ENCODE results near the gene AHSG.
"Not testable (repeated sequence)": the region's sequence is repeated elsewhere in the genome, so short reads cannot be mapped to it uniquely, and the experiment has no call there.

AHSG gene

GRCh38 chr3:186625600-186626042 lies 12.8 kb downstream of the AHSG start:
- POLR2A ChIA-PET, result no interaction called here
- CTCF ChIA-PET, result no interaction called here
- TF ChIP-seq BHLHE40 (IDR thresholded peaks at IDR 0.05; ENCODE audit: borderline replicate concordance), result no peak
- no peak for TF ChIP-seq L3MBTL2 (conservative IDR thresholded peaks at IDR 0.05)
- no peak for DNase-seq (ENCODE audit: extremely low spot score)

GRCh38 chr3:186626254-186626847 lies 13.5 kb downstream of the AHSG start:
- no peak for DNase-seq (ENCODE audit: extremely low spot score)
- CTCF ChIA-PET, result no interaction called here
- POLR2A ChIA-PET, result no interaction called here
- no peak for TF ChIP-seq FOXM1 (IDR thresholded peaks at IDR 0.05; ENCODE audit: borderline replicate concordance)
- TF ChIP-seq PKNOX1 (IDR thresholded peaks at IDR 0.05), result no peak
- TF ChIP-seq SP1 (IDR thresholded peaks at IDR 0.05), result no peak
- TF ChIP-seq BHLHE40 (IDR thresholded peaks at IDR 0.05; ENCODE audit: borderline replicate concordance), result no peak
- TF ChIP-seq TARDBP (IDR thresholded peaks at IDR 0.05), result no peak
- no peak for TF ChIP-seq L3MBTL2 (conservative IDR thresholded peaks at IDR 0.05)
- no peak for TF ChIP-seq CTBP1 (IDR thresholded peaks at IDR 0.05; ENCODE audit: borderline replicate concordance)
- TF ChIP-seq LEF1 (IDR thresholded peaks at IDR 0.05; ENCODE audit: borderline replicate concordance), result no peak
- no peak for TF ChIP-seq SUZ12 (IDR thresholded peaks at IDR 0.05)

- ChIA-PET CTCF (no interaction called here), POLR2A (no interaction called here)
- no peak for DNase-seq (ENCODE audit: extremely low spot score)
- TF ChIP-seq SUZ12 (IDR thresholded peaks at IDR 0.05) (no peak), SP1 (IDR thresholded peaks at IDR 0.05) (no peak), CTBP1 (IDR thresholded peaks at IDR 0.05; ENCODE audit: borderline replicate concordance) (no peak), FOXK2 (IDR thresholded peaks at IDR 0.05) (no peak), L3MBTL2 (conservative IDR thresholded peaks at IDR 0.05) (no peak), BHLHE40 (IDR thresholded peaks at IDR 0.05; ENCODE audit: borderline replicate concordance) (no peak), NFRKB (IDR thresholded peaks at IDR 0.05) (no peak)
Measured at GRCh38 chr3:186627852-186628414, 15.1 kb downstream of the AHSG start.

- POLR2A ChIA-PET, result no interaction called here
- CTCF ChIA-PET, result no interaction called here
- no peak for DNase-seq (ENCODE audit: extremely low spot score)
- TF ChIP-seq HDGF (IDR thresholded peaks at IDR 0.05; ENCODE audit: borderline replicate concordance) (no peak), CTBP1 (IDR thresholded peaks at IDR 0.05; ENCODE audit: borderline replicate concordance) (no peak), FOXK2 (IDR thresholded peaks at IDR 0.05) (no peak), PKNOX1 (IDR thresholded peaks at IDR 0.05) (no peak), L3MBTL2 (conservative IDR thresholded peaks at IDR 0.05) (no peak), LEF1 (IDR thresholded peaks at IDR 0.05; ENCODE audit: borderline replicate concordance) (no peak), SP1 (IDR thresholded peaks at IDR 0.05) (no peak), TARDBP (IDR thresholded peaks at IDR 0.05) (no peak), FOXA1 (IDR thresholded peaks at IDR 0.05) (no peak), ELF4 (IDR thresholded peaks at IDR 0.05) (no peak), FOXM1 (IDR thresholded peaks at IDR 0.05; ENCODE audit: borderline replicate concordance) (no peak)
Measured at GRCh38 chr3:186628756-186629155, 15.9 kb downstream of the AHSG start.

GRCh38 chr3:186630950-186631641 lies 18.2 kb downstream of the AHSG start:
- POLR2A ChIA-PET, result interaction anchor here (0.7 to 0.8 kb wide), 2 partner anchors 152 to 1501 kb away, joined by 3 to 4 read pairs; partner anchors contain the start of gene EIF4A2
- no peak for DNase-seq (ENCODE audit: extremely low spot score)
- CTCF ChIA-PET, result interaction anchor here (1.8 kb wide), 1 partner anchor 17 kb away, joined by 4 read pairs; no protein-coding TSS in a partner anchor
- TF ChIP-seq FOXA1 (IDR thresholded peaks at IDR 0.05) (no peak), FOXK2 (IDR thresholded peaks at IDR 0.05) (no peak), BHLHE40 (IDR thresholded peaks at IDR 0.05; ENCODE audit: borderline replicate concordance) (no peak), CTBP1 (IDR thresholded peaks at IDR 0.05; ENCODE audit: borderline replicate concordance) (no peak), ELF4 (IDR thresholded peaks at IDR 0.05) (no peak), SUZ12 (IDR thresholded peaks at IDR 0.05) (no peak), HDGF (IDR thresholded peaks at IDR 0.05; ENCODE audit: borderline replicate concordance) (no peak), FOXM1 (IDR thresholded peaks at IDR 0.05; ENCODE audit: borderline replicate concordance) (no peak)

GRCh38 chr3:186633481-186633880 lies 20.6 kb downstream of the AHSG start:
- ChIA-PET POLR2A (no interaction called here), CTCF (no interaction called here)
- DNase-seq (ENCODE audit: extremely low spot score), result no peak
- TF ChIP-seq FOXK2 (IDR thresholded peaks at IDR 0.05) (no peak), ARNT (IDR thresholded peaks at IDR 0.05) (no peak), CTBP1 (IDR thresholded peaks at IDR 0.05; ENCODE audit: borderline replicate concordance) (no peak), ZNF384 (IDR thresholded peaks at IDR 0.05) (no peak), TARDBP (IDR thresholded peaks at IDR 0.05) (no peak), L3MBTL2 (conservative IDR thresholded peaks at IDR 0.05) (no peak), SUZ12 (IDR thresholded peaks at IDR 0.05) (no peak), FOXA1 (IDR thresholded peaks at IDR 0.05) (no peak), ELF4 (IDR thresholded peaks at IDR 0.05) (no peak), LEF1 (IDR thresholded peaks at IDR 0.05; ENCODE audit: borderline replicate concordance) (no peak), FOXM1 (IDR thresholded peaks at IDR 0.05; ENCODE audit: borderline replicate concordance) (no peak), HDGF (IDR thresholded peaks at IDR 0.05; ENCODE audit: borderline replicate concordance) (no peak), NFRKB (IDR thresholded peaks at IDR 0.05) (no peak), SP1 (IDR thresholded peaks at IDR 0.05) (no peak), PKNOX1 (IDR thresholded peaks at IDR 0.05) (no peak), BHLHE40 (IDR thresholded peaks at IDR 0.05; ENCODE audit: borderline replicate concordance) (no peak)

GRCh38 chr3:186634207-186634606 lies 21.3 kb downstream of the AHSG start:
- CTCF ChIA-PET; DNase-seq (ENCODE audit: extremely low spot score); POLR2A ChIA-PET: not testable (repeated sequence)

Data from HEK293T (cell line).